Measurements from ENCODE around the gene GARIN5B. TPM values are rescaled to one million over a fixed set of nuclear protein-coding genes. Genes with fewer than 3 reads are reported as not detected.
A peak's percentile ranks its signal among the peaks of the same experiment; 100 is the strongest.

Gene GARIN5B
- total RNA-seq, 6 donors from 2014 or later = not detected

GRCh38 chr19:55306712-55307111, 56.3 kb downstream of the GARIN5B start:
- Histone ChIP-seq H3K4me1 (peaks cover 0 to 6% (median 6%) of the 10 kb centered on the region in 4 donors), H3K27me3 (no peaks in the 10 kb centered on the region), H3K36me3 (no peaks in the 10 kb centered on the region), H3K27ac (no peak overlapping the region), H3K9me3 (no peaks in the 10 kb centered on the region), H3K4me3 (no peak overlapping the region)
- WGBS, 2 donors = 78 to 83% methylated on average over 3 of the region's 3 CpGs
- no peak for ATAC-seq (ENCODE audit: low FRiP score in 2 of 2)
- TF ChIP-seq POLR2A (IDR thresholded peaks at IDR 0.05) (no peak), CTCF (IDR thresholded peaks at IDR 0.05) (no peak), POLR2AphosphoS5 (IDR thresholded peaks at IDR 0.05) (no peak), EP300 (IDR thresholded peaks at IDR 0.05) (no peak)
- DNase-seq = no peak

GRCh38 chr19:55305983-55306562, 57.0 kb downstream of the GARIN5B start:
- WGBS, 2 donors = 90 to 91% methylated on average over 16 to 17 of the region's 17 CpGs
- H3K4me3 ChIP-seq = no peak overlapping the region
- no peak for DNase-seq
- no peaks in the 10 kb centered on the region for H3K9me3 ChIP-seq
- no peak for ATAC-seq (ENCODE audit: low FRiP score in 2 of 2)
- H3K36me3 ChIP-seq = no peaks in the 10 kb centered on the region
- H3K4me1 ChIP-seq = peaks cover 0 to 11% (median 10%) of the 10 kb centered on the region in 4 donors
- H3K27me3 ChIP-seq = no peaks in the 10 kb centered on the region
- no peak overlapping the region for H3K27ac ChIP-seq
- TF ChIP-seq EP300 (IDR thresholded peaks at IDR 0.05) (no peak), POLR2A (IDR thresholded peaks at IDR 0.05) (no peak), CTCF (IDR thresholded peaks at IDR 0.05) (no peak), POLR2AphosphoS5 (IDR thresholded peaks at IDR 0.05) (no peak)

- H3K27ac ChIP-seq = no peak overlapping the region
- WGBS, 2 donors = 77 to 87% methylated on average over 9 of the region's 9 CpGs
- DNase-seq (peak in 1 of 2 donors; percentile 39), ATAC-seq (ENCODE audit: low FRiP score in 2 of 2) (peak in 1 of 2 donors; percentile 51)
- no peaks in the 10 kb centered on the region for H3K27me3 ChIP-seq
- H3K9me3 ChIP-seq = no peaks in the 10 kb centered on the region
- peaks cover 0 to 11% (median 10%) of the 10 kb centered on the region in 4 donors for H3K4me1 ChIP-seq
- H3K36me3 ChIP-seq = no peaks in the 10 kb centered on the region
- no peak overlapping the region for H3K4me3 ChIP-seq
- TF ChIP-seq EP300 (IDR thresholded peaks at IDR 0.05) (no peak), CTCF (IDR thresholded peaks at IDR 0.05) (no peak), POLR2A (IDR thresholded peaks at IDR 0.05) (no peak), POLR2AphosphoS5 (IDR thresholded peaks at IDR 0.05) (no peak)
Measured at GRCh38 chr19:55305491-55305890, 57.6 kb downstream of the GARIN5B start.

DNA sequence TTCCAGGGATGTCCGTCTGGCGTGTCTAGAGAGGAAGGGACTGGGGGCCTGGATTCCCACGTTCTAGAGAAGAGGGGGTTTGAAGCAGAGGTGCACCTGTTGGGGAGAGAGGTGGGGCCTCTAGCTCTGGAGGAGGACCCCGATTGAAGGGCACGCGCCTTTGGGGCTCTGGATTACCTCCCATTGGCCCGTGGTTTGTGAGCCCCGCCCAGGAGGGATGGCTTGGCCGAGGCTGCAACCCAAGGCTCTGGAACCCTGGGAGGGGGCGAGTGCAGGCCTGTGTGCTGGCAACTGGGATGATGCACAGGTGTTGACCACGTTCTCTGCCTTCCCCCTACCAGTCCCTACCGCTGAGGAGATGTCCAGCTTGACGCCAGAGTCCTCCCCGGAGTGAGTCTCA, 58.1 kb downstream of the GARIN5B start:
- peaks cover 0 to 11% (median 10%) of the 10 kb centered on the region in 4 donors for H3K4me1 ChIP-seq
- no peak for ATAC-seq (ENCODE audit: low FRiP score in 2 of 2)
- H3K9me3 ChIP-seq = no peaks in the 10 kb centered on the region
- 77 to 79% methylated on average over 14 of the region's 14 CpGs for WGBS, 2 donors
- no peaks in the 10 kb centered on the region for H3K36me3 ChIP-seq
- no peak for DNase-seq
- no peak overlapping the region for H3K27ac ChIP-seq
- no peaks in the 10 kb centered on the region for H3K27me3 ChIP-seq
- no peak overlapping the region for H3K4me3 ChIP-seq
- TF ChIP-seq POLR2A (IDR thresholded peaks at IDR 0.05) (no peak), CTCF (IDR thresholded peaks at IDR 0.05) (no peak), EP300 (IDR thresholded peaks at IDR 0.05) (no peak), POLR2AphosphoS5 (IDR thresholded peaks at IDR 0.05) (no peak)

Other genes starting within 250 kb of the GARIN5B start
- gene PPP1R12C, start 245.6 kb downstream of the GARIN5B start, total RNA-seq = 100 to 1,000 TPM in 5 of 6 donors, 10 to 100 TPM in 1; 99.6 to 369 (median 158) TPM
- gene TNNT1, start 214.1 kb downstream of the GARIN5B start, total RNA-seq = 10 to 100 TPM in 1 of 6 donors, 1 to 10 TPM in 4, not detected in 1; 1.3 to 31.2 (median 2.4) TPM
- gene TNNI3, start 205.5 kb downstream of the GARIN5B start, total RNA-seq = 10 to 100 TPM in 2 of 6 donors, 1 to 10 TPM in 4; 1.0 to 14.6 (median 5.9) TPM
- gene DNAAF3, start 196.6 kb downstream of the GARIN5B start, total RNA-seq = 10 to 100 TPM in 4 of 6 donors, 1 to 10 TPM in 2; 4.2 to 27.4 (median 18.3) TPM
- gene SYT5, start 183.0 kb downstream of the GARIN5B start, total RNA-seq = under 1 TPM in 2 of 6 donors, not detected in 4; 0.11 to 0.91 TPM
- 1 to 10 TPM in 1 of 6 donors, under 1 TPM in 4, not detected in 1; 0.30 to 3.1 (median 0.67) TPM for gene PTPRH, start 153.8 kb downstream of the GARIN5B start, total RNA-seq
- gene TMEM86B, start 134.5 kb downstream of the GARIN5B start, total RNA-seq = 10 to 100 TPM in 1 of 6 donors, 1 to 10 TPM in 5; 2.0 to 10.5 (median 4.8) TPM
- gene PPP6R1, start 104.2 kb downstream of the GARIN5B start, total RNA-seq = 100 to 1,000 TPM in 1 of 6 donors, 10 to 100 TPM in 5; 49.0 to 104 (median 76.7) TPM
- 10 to 100 TPM; 21.0 to 34.6 (median 30.1) TPM for gene HSPBP1, start 83.2 kb downstream of the GARIN5B start, total RNA-seq
- gene BRSK1, start 79.3 kb downstream of the GARIN5B start, total RNA-seq = 1 to 10 TPM in 5 of 6 donors, not detected in 1; 1.0 to 2.7 (median 1.1) TPM
- gene TMEM150B, start 37.9 kb downstream of the GARIN5B start, total RNA-seq = 10 to 100 TPM in 5 of 6 donors, 1 to 10 TPM in 1; 8.2 to 67.7 (median 29.7) TPM
- gene KMT5C, start 23.4 kb downstream of the GARIN5B start, total RNA-seq = 100 to 1,000 TPM in 1 of 6 donors, 10 to 100 TPM in 4, 1 to 10 TPM in 1; 9.1 to 111 (median 15.6) TPM
- under 1 TPM in 1 of 6 donors, not detected in 5; 0.20 TPM for gene COX6B2, start 8.5 kb downstream of the GARIN5B start, total RNA-seq
- gene IL11, start 7.2 kb upstream of the GARIN5B start, total RNA-seq = under 1 TPM in 2 of 6 donors, not detected in 4; 0.20 to 0.34 TPM
- gene TMEM190, start 13.6 kb upstream of the GARIN5B start, total RNA-seq = 10 to 100 TPM in 4 of 6 donors, 1 to 10 TPM in 1, under 1 TPM in 1; 0.92 to 48.6 (median 20.9) TPM
- 10 to 100 TPM; 22.0 to 54.6 (median 36.0) TPM for gene TMEM238, start 21.0 kb upstream of the GARIN5B start, total RNA-seq
- gene RPL28, start 22.7 kb upstream of the GARIN5B start, total RNA-seq = 1,000 to 10,000 TPM in 2 of 6 donors, 100 to 1,000 TPM in 4; 308 to 1,892 (median 534) TPM
- 10 to 100 TPM in 5 of 6 donors, 1 to 10 TPM in 1; 6.5 to 31.6 (median 19.0) TPM for gene UBE2S, start 44.5 kb upstream of the GARIN5B start, total RNA-seq
- gene SHISA7, start 80.0 kb upstream of the GARIN5B start, total RNA-seq = not detected
- 10 to 100 TPM in 5 of 6 donors, 1 to 10 TPM in 1; 4.2 to 44.8 (median 36.7) TPM for gene ISOC2, start 98.4 kb upstream of the GARIN5B start, total RNA-seq
- not detected for gene C19orf85, start 101.5 kb upstream of the GARIN5B start, total RNA-seq
- 10 to 100 TPM in 5 of 6 donors, 1 to 10 TPM in 1; 9.9 to 32.1 (median 12.4) TPM for gene ZNF628, start 113.4 kb upstream of the GARIN5B start, total RNA-seq
- 10 to 100 TPM; 13.1 to 19.2 (median 16.3) TPM for gene NAT14, start 121.9 kb upstream of the GARIN5B start, total RNA-seq
- 10 to 100 TPM in 1 of 6 donors, 1 to 10 TPM in 4, under 1 TPM in 1; 0.39 to 10.1 (median 6.7) TPM for gene SSC5D, start 125.2 kb upstream of the GARIN5B start, total RNA-seq
- gene SBK2, start 173.9 kb upstream of the GARIN5B start, total RNA-seq = not detected
- 1 to 10 TPM in 1 of 6 donors, under 1 TPM in 2, not detected in 3; 0.30 to 1.6 (median 0.94) TPM for gene SBK3, start 182.3 kb upstream of the GARIN5B start, total RNA-seq
- 10 to 100 TPM in 2 of 6 donors, 1 to 10 TPM in 4; 3.5 to 19.2 (median 8.4) TPM for gene ZNF579, start 217.6 kb upstream of the GARIN5B start, total RNA-seq
- gene FIZ1, start 236.3 kb upstream of the GARIN5B start, total RNA-seq = 10 to 100 TPM; 11.1 to 21.6 (median 16.3) TPM
- 10 to 100 TPM; 19.9 to 58.7 (median 34.9) TPM for gene ZNF524, start 237.0 kb upstream of the GARIN5B start, total RNA-seq
- gene ZNF865, start 242.4 kb upstream of the GARIN5B start, total RNA-seq = 10 to 100 TPM in 4 of 6 donors, 1 to 10 TPM in 2; 7.7 to 39.8 (median 20.6) TPM

Measured in upper lobe of left lung (tissue), 6 donors.